GM23338 (cell line): ENCODE results near the gene TMEM87B. TPM values are rescaled to one million over a fixed set of nuclear protein-coding genes. Genes with fewer than 3 reads are reported as not detected.

ENCODE experiments used
- ATAC-seq: fragments of 200-7000 bp; cut with Tn5 transposase; 3 replicates; pipeline ENCODE4 v1.9.1; 2020
- DNase-seq: peaks from one replicate; pipeline ENCODE4 v3.0.0-alpha.2; 2015; ENCODE audit warnings: low spot score
- H2AFZ ChIP-seq: fragments of 200-600 bp; sonication (generic); 2 replicates; pipeline ENCODE4 v1.8.0; 2016; ENCODE audit warnings: antibody characterized with exemption, mild to moderate bottlenecking, moderate library complexity
- H3F3A ChIP-seq: fragments of 200-600 bp; sonication (generic); replicated peaks from 2 replicates; pipeline ENCODE4 v1.8.0; 2017; ENCODE audit warnings: antibody characterized with exemption, mixed run types, low read depth
- H3K27ac ChIP-seq: fragments of 200-600 bp; sonication (generic); 2 replicates; pipeline ENCODE4 v1.6.1; 2016; ENCODE audit warnings: low read depth
- H3K27me3 ChIP-seq: fragments of 200-600 bp; sonication (generic); 2 replicates; pipeline ENCODE4 v1.8.0; 2016; ENCODE audit warnings: mild to moderate bottlenecking, mixed run types, moderate library complexity; ENCODE audit not compliant: insufficient read depth
- H3K36me3 ChIP-seq: fragments of 200-600 bp; sonication (generic); 2 replicates; pipeline ENCODE4 v1.8.0; 2016; ENCODE audit warnings: mild to moderate bottlenecking; ENCODE audit not compliant: insufficient read depth
- H3K4me1 ChIP-seq: fragments of 200-600 bp; sonication (generic); 2 replicates; pipeline ENCODE4 v1.8.0; 2016; ENCODE audit warnings: mild to moderate bottlenecking, moderate library complexity; ENCODE audit not compliant: insufficient read depth
- H3K4me2 ChIP-seq: fragments of 200-600 bp; sonication (generic); 2 replicates; pipeline ENCODE4 v1.7.1; 2017; ENCODE audit warnings: mixed run types
- H3K4me3 ChIP-seq: fragments of 200-600 bp; sonication (generic); 2 replicates; pipeline ENCODE4 v1.6.1; 2016; ENCODE audit warnings: mixed run types
- H3K79me2 ChIP-seq: fragments of 200-600 bp; sonication (generic); replicated peaks from 2 replicates; pipeline ENCODE4 v1.8.0; 2017; ENCODE audit warnings: mild to moderate bottlenecking; ENCODE audit not compliant: insufficient read depth
- H3K9me2 ChIP-seq: fragments of 200-600 bp; sonication (generic); 2 replicates; pipeline ENCODE4 v1.8.0; 2017; ENCODE audit not compliant: insufficient read depth
- H4K20me1 ChIP-seq: fragments of 200-600 bp; sonication (generic); replicated peaks from 2 replicates; pipeline ENCODE4 v1.8.0; 2017; ENCODE audit warnings: mild to moderate bottlenecking; ENCODE audit not compliant: insufficient read depth
- H3K27ac Mint-ChIP-seq: 2 replicates; pipeline ENCODE4 v1.8.0; 2020; ENCODE audit warnings: inconsistent platforms, mild to moderate bottlenecking, moderate library complexity, mixed read lengths
- H3K27me3 Mint-ChIP-seq: 3 replicates; pipeline ENCODE4 v1.8.0; 2022; ENCODE audit warnings: low read depth, mild to moderate bottlenecking, moderate library complexity, mixed read lengths, inconsistent platforms; ENCODE audit not compliant: insufficient read depth, poor library complexity
- H3K36me3 Mint-ChIP-seq: 3 replicates; pipeline ENCODE4 v1.8.0; 2021; ENCODE audit warnings: low read depth, mild to moderate bottlenecking, inconsistent platforms, moderate library complexity, mixed read lengths
- H3K4me1 Mint-ChIP-seq: 3 replicates; pipeline ENCODE4 v1.8.0; 2020; ENCODE audit warnings: mild to moderate bottlenecking, inconsistent platforms, mixed read lengths
- H3K4me3 Mint-ChIP-seq: 3 replicates; pipeline ENCODE4 v1.8.0; 2021; ENCODE audit warnings: moderate library complexity, mild to moderate bottlenecking, inconsistent platforms, mixed read lengths
- H3K9me3 Mint-ChIP-seq: 3 replicates; pipeline ENCODE4 v1.8.0; 2020; ENCODE audit warnings: moderate library complexity, mild to moderate bottlenecking, inconsistent platforms, mixed read lengths
- EZH2 ChIP-seq: fragments of 200-600 bp; sonication (generic); IDR thresholded peaks from one replicate; pipeline ENCODE4 v1.8.0; 2017; ENCODE audit warnings: antibody characterized with exemption, mild to moderate bottlenecking, low read depth; ENCODE audit not compliant: unreplicated experiment
- NANOG ChIP-seq: IDR thresholded peaks from 2 replicates; pipeline ENCODE4 v1.6.1; 2016; ENCODE audit warnings: antibody characterized with exemption, borderline replicate concordance
- ZNF331 ChIP-seq: fragments of 250-450 bp; sonication (Bioruptor Pico); IDR thresholded peaks from 2 replicates; pipeline ENCODE4 v1.5.0; 2020; ENCODE audit warnings: low read depth, mild to moderate bottlenecking, moderate library complexity
- polyA plus RNA-seq: library from polyadenylated mRNA; unstranded; fragments of >200 nt; fragmentation: Nextera tagmentation; extraction: Ambion mirVana; gene quantifications from 2 replicates; pipeline ENCODE4 v1.2.1, GENCODE V29; 2016
- total RNA-seq: library from RNA; depleted of rRNA; stranded (reverse); fragments of >200 nt; shearing (Covaris generic); gene quantifications from 2 replicates; pipeline ENCODE4 v1.2.3, GENCODE V29; 2014
- TF ChIP-seq, protein P1 (sequence below), 2 experiments: fragments of 200-600 bp in 1 of 2; sonication (generic) in 1 of 2; conservative IDR thresholded peaks; 2 replicates each; pipeline versions ENCODE4 v1.5.1 to v1.6.1; 2016 to 2017; ENCODE audit warnings: antibody characterized with exemption in 2 of 2, low read depth in 2 of 2, mild to moderate bottlenecking in 2 of 2, moderate library complexity in 1 of 2
- TF ChIP-seq, protein P2 (sequence below): IDR thresholded peaks from one replicate; pipeline ENCODE4 v1.6.1; 2018; ENCODE audit warnings: antibody characterized with exemption; ENCODE audit not compliant: unreplicated experiment
- TF ChIP-seq, protein P3 (sequence below): IDR thresholded peaks from 2 replicates; pipeline ENCODE4 v1.6.1; 2016; ENCODE audit warnings: antibody characterized with exemption

TMEM87B gene
- total and polyA plus RNA-seq, 2 experiments from 2014 or later, result 7.0 to 15.4 TPM

DNA sequence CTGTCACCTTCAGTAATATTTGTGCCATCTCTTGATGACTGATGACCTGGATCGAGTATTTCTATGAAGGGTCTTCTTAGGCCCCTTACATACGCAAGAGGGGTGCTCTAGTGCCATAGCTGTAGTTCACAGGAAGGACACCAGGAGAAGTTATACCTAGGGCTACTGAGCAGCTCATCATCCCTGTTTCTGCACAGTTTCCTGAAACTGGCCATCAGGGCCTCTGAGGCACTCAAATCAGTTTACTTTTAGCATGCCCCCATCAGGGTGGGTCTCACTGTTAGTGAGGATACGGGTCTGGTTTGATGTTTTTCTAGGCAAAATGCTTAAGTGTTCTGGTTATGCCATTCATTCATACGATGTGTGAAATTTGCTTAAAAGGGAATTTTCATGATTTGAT lies 63.1 kb downstream of the TMEM87B start:
- H2AFZ ChIP-seq, result no peak overlapping the region
- H3K36me3 Mint-ChIP-seq, result peaks cover 2% of the 10 kb centered on the region; the same call in 1 of the 3 replicates
- TF ChIP-seq, protein P1, sequence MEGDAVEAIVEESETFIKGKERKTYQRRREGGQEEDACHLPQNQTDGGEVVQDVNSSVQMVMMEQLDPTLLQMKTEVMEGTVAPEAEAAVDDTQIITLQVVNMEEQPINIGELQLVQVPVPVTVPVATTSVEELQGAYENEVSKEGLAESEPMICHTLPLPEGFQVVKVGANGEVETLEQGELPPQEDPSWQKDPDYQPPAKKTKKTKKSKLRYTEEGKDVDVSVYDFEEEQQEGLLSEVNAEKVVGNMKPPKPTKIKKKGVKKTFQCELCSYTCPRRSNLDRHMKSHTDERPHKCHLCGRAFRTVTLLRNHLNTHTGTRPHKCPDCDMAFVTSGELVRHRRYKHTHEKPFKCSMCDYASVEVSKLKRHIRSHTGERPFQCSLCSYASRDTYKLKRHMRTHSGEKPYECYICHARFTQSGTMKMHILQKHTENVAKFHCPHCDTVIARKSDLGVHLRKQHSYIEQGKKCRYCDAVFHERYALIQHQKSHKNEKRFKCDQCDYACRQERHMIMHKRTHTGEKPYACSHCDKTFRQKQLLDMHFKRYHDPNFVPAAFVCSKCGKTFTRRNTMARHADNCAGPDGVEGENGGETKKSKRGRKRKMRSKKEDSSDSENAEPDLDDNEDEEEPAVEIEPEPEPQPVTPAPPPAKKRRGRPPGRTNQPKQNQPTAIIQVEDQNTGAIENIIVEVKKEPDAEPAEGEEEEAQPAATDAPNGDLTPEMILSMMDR (conservative IDR thresholded peaks at IDR 0.05; ENCODE audit: low read depth in 2 of 2), result peak; percentile 3 to 32; a peak in 1 of 4 replicates
- TF ChIP-seq NANOG, result no peak
- no peak for TF ChIP-seq EZH2
- TF ChIP-seq, protein P2, sequence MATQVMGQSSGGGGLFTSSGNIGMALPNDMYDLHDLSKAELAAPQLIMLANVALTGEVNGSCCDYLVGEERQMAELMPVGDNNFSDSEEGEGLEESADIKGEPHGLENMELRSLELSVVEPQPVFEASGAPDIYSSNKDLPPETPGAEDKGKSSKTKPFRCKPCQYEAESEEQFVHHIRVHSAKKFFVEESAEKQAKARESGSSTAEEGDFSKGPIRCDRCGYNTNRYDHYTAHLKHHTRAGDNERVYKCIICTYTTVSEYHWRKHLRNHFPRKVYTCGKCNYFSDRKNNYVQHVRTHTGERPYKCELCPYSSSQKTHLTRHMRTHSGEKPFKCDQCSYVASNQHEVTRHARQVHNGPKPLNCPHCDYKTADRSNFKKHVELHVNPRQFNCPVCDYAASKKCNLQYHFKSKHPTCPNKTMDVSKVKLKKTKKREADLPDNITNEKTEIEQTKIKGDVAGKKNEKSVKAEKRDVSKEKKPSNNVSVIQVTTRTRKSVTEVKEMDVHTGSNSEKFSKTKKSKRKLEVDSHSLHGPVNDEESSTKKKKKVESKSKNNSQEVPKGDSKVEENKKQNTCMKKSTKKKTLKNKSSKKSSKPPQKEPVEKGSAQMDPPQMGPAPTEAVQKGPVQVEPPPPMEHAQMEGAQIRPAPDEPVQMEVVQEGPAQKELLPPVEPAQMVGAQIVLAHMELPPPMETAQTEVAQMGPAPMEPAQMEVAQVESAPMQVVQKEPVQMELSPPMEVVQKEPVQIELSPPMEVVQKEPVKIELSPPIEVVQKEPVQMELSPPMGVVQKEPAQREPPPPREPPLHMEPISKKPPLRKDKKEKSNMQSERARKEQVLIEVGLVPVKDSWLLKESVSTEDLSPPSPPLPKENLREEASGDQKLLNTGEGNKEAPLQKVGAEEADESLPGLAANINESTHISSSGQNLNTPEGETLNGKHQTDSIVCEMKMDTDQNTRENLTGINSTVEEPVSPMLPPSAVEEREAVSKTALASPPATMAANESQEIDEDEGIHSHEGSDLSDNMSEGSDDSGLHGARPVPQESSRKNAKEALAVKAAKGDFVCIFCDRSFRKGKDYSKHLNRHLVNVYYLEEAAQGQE, result no peak
- TF ChIP-seq, protein P3, sequence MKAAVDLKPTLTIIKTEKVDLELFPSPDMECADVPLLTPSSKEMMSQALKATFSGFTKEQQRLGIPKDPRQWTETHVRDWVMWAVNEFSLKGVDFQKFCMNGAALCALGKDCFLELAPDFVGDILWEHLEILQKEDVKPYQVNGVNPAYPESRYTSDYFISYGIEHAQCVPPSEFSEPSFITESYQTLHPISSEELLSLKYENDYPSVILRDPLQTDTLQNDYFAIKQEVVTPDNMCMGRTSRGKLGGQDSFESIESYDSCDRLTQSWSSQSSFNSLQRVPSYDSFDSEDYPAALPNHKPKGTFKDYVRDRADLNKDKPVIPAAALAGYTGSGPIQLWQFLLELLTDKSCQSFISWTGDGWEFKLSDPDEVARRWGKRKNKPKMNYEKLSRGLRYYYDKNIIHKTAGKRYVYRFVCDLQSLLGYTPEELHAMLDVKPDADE, result no peak
- no peaks in the 10 kb centered on the region for H3K27me3 ChIP-seq
- no peaks in the 10 kb centered on the region; the same call in 1 of the 2 replicates for H3K36me3 ChIP-seq
- peak; percentile 66 for ATAC-seq
- no peak overlapping the region for H3K4me3 ChIP-seq
- no peaks in the 10 kb centered on the region for H3K79me2 ChIP-seq
- DNase-seq, result peak; percentile 37
- no peaks in the 10 kb centered on the region for H3K4me1 ChIP-seq
- H3F3A ChIP-seq, result no peaks in the 10 kb centered on the region
- H3K27ac ChIP-seq, result no peak overlapping the region
- no peaks in the 10 kb centered on the region for H3K9me3 Mint-ChIP-seq
- no peaks in the 10 kb centered on the region for H3K27me3 Mint-ChIP-seq
- no peaks in the 10 kb centered on the region for H4K20me1 ChIP-seq
- H3K4me3 Mint-ChIP-seq, result no peak overlapping the region
- no peaks in the 10 kb centered on the region for H3K9me2 ChIP-seq
- H3K4me2 ChIP-seq, result no peak overlapping the region
- H3K4me1 Mint-ChIP-seq, result no peaks in the 10 kb centered on the region
- no peak overlapping the region for H3K27ac Mint-ChIP-seq

DNA sequence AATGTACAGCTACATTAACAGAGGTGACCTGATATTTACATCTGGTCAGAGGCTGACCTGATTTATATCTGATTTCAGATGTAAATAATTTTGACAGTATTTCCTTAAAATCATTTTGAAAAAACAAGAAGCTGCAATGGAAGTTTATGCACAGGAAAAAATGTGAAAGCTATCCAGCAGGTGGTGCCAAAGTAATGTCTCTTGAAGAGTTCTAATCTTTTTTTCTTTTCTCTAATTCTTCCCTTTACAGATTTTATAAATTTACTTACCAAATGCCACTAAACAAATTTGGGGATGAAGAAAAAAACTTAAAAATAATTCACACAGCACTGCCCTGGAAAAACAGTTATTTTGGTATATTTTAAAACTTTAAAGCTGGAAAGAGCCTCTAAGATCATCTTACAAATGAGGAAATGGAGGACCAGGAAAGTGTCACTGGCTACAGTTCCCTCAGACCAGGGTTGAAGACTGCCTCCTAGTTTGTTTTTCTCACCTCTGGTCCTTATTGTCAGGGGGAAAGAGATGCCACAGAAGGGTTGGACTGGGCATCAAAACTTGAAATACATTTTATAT lies 66.7 kb downstream of the TMEM87B start:
- Histone ChIP-seq H3K4me2 (no peak overlapping the region), H4K20me1 (no peaks in the 10 kb centered on the region), H3K4me1 (no peaks in the 10 kb centered on the region), H3F3A (no peaks in the 10 kb centered on the region), H3K79me2 (no peaks in the 10 kb centered on the region), H3K36me3 (no peaks in the 10 kb centered on the region; the same call in 1 of the 2 replicates), H3K27me3 (no peaks in the 10 kb centered on the region), H3K9me2 (no peaks in the 10 kb centered on the region), H2AFZ (no peak overlapping the region), H3K4me3 (no peak overlapping the region), H3K27ac (no peak overlapping the region)
- Mint-ChIP-seq H3K36me3 (peaks cover 2% of the 10 kb centered on the region; the same call in 2 of the 3 replicates), H3K4me3 (no peak overlapping the region), H3K27me3 (no peaks in the 10 kb centered on the region), H3K9me3 (peaks cover 8% of the 10 kb centered on the region; the same call in 1 of the 3 replicates), H3K27ac (no peak overlapping the region), H3K4me1 (no peaks in the 10 kb centered on the region)
- no peak for ATAC-seq
- TF ChIP-seq, protein P1 (conservative IDR thresholded peaks at IDR 0.05; ENCODE audit: low read depth in 2 of 2), result peak; percentile 60 to 80
- no peak for TF ChIP-seq ZNF331 (CRISPR knock-in tag)
- peak; percentile 68 for DNase-seq
